HEK293 (cell line): Measurements from ENCODE around the gene PKHD1.

Experiments
- CTCF ChIP-seq: fragments of 450-650 bp; formaldehyde crosslinking; IDR thresholded peaks from 2 replicates; pipeline ENCODE4 v1.5.1; 2016; ENCODE audit warnings: missing biosample characterization, missing genetic modification characterization
- ZBTB1 ChIP-seq: fragments of 450-650 bp; formaldehyde crosslinking; IDR thresholded peaks from 2 replicates; pipeline ENCODE4 v1.5.1; 2016; ENCODE audit warnings: missing biosample characterization, missing genetic modification characterization
- ZBTB11 ChIP-seq: fragments of 450-650 bp; formaldehyde crosslinking; conservative IDR thresholded peaks from 2 replicates; pipeline ENCODE4 v1.5.1; 2016; ENCODE audit warnings: low read depth, missing biosample characterization, missing genetic modification characterization
- ZBTB17 ChIP-seq: fragments of 450-650 bp; formaldehyde crosslinking; IDR thresholded peaks from 2 replicates; pipeline ENCODE4 v1.5.1; 2016; ENCODE audit warnings: missing biosample characterization, missing genetic modification characterization

GRCh38 chr6:51844336-51844735 lies 243.1 kb downstream of the PKHD1 start:
- TF ChIP-seq CTCF (no peak), ZBTB17 (tag by site-specific recombination) (no peak), ZBTB1 (tag by site-specific recombination) (no peak), ZBTB11 (tag by site-specific recombination) (no peak)
